ENCODE data around the gene MYL2.

MYL2 gene

DNA sequence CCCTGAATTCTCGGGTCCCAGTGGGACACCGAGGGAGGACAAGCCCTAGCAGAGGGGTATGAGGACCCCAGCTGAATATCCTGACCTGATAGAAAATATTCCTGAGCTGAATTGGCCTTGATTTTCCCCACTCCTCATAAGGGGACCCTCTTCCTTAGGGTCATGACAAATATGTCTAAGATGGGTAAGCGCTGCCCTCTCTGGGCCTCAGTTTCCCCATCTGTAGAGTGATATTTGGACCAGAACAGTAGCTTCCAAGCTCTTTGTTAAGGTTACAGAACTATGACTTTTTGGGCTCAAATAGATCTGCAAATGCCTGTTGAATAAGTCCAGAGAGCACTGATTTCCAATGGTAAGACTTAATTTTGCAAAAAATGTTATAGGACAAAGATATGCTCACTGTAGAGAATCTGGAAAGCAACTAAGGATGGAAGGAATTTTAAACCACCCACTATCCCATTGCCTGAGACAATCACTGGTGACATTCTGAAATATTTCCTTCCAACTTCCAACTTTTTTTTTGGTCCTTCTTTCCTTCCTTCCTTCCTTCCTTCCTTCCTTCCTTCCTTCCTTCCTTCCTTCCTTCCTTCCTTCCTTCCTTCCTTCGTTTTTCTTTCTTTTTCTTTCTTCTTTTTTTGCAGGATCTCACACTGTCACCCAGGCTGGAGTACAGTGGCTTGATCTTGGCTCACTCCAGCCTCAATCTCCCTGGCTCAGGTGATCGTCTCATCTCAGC, 32.0 kb downstream of the MYL2 start:
- no peak for DNase-seq

- no peak for DNase-seq
Observed at GRCh38 chr12:110885152-110885840, 35.1 kb downstream of the MYL2 start.

GRCh38 chr12:110883251-110883650, 37.1 kb downstream of the MYL2 start:
- no peak for DNase-seq

DNA sequence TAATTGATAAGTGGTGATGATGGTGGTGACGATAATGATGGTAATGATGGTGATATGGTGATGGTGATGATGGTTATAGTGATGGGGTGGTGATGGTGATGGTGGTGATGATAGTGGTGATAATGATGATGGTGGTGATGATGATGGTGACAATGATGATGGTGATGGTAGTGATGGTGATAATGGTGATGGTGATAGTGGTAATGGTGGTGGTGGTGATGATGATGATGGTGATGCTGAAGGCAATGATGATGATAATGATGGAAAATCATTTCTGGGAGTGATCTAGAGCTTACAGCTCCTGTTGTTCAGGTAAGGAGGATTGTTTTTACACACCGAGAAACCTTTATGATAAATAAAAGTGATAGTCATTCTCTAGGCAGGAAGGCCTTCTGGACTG, 39.7 kb downstream of the MYL2 start:
- no peak for DNase-seq

DNA sequence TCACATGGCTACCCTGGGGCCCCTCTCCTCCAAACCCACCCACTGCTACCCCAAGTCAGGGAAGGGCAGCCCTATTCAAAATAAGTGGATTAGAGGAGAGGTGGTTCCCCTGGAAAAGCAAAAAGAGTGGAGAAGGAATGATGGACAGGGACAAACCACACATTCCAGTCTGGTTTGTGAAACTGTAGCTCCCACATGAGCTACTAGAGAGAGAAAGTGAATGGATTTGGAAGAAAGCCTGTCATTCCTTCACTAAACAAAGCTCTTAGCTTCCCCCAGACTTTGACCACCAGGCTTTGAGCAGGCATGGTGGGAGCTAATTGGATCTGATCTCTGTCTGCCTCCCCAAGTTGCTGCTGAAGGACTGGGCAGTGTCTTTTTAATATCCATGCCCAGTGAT, 45.6 kb downstream of the MYL2 start:
- DNase-seq: no peak

DNA sequence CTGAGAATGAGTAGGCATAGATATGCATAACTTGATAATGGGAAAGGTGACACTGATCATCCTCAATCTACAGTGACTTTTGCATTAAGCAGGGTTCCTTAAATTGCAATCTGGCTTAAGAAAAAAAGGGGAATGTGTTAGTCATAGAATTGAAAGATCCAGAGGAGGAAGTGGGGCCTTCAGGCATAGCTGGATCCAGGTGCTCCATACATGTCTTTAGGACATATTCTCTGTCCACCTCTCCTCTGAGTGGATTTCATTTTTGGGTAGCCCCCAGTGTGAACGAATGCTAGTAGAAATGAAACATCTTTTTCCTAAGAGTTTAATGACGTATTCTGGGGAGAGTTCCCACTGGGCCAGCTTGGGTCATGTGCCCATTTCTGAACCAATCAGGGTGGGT, 46.0 kb downstream of the MYL2 start:
- DNase-seq: no peak

DNA sequence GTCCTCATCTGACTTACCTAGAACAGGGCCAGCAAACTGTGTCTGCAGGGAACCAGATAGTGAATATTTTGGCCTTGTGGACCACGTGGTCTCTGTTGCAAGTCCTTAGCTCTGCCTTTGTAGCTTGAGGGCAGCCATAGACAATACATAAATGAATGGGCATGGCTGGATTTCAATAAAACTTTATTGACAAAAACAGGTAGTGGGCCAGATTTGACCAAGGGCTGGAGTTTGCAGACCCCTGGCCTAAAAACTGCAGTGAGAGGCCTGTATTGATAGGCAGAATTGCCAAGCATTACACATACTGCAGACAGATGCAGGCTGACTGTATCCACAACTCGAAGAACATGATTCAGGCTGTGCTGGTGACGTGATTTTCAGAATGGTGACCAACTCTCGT, 48.3 kb downstream of the MYL2 start:
- no peak for DNase-seq

GRCh38 chr12:110869803-110870202, 50.6 kb downstream of the MYL2 start:
- no peak for DNase-seq

- DNase-seq: no peak
Observed at GRCh38 chr12:110869026-110869425, 51.4 kb downstream of the MYL2 start.

- DNase-seq: no peak
Observed at GRCh38 chr12:110865521-110865920, 54.9 kb downstream of the MYL2 start.

GRCh38 chr12:110863161-110863560, 57.2 kb downstream of the MYL2 start:
- no peak for DNase-seq

DNA sequence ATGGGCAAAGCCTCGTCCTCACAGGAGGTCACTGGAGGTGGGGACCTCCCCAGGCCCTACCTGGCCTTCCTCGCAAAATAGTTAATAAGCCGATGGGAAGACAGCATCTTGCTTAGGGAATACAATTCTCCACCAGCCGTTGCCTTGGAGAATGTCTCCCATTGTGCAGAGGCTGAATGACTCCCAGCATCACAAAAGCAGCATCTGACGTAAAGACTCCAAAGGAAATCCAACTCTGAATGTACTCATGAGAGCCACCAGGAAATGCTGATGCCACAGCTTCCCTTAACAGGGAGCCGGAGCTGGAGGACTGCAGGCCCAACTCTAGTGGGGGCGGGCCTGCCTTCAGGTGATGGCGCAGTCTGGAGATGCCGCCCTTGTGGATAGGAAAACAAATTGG, 58.0 kb downstream of the MYL2 start:
- DNase-seq: no peak

DNA sequence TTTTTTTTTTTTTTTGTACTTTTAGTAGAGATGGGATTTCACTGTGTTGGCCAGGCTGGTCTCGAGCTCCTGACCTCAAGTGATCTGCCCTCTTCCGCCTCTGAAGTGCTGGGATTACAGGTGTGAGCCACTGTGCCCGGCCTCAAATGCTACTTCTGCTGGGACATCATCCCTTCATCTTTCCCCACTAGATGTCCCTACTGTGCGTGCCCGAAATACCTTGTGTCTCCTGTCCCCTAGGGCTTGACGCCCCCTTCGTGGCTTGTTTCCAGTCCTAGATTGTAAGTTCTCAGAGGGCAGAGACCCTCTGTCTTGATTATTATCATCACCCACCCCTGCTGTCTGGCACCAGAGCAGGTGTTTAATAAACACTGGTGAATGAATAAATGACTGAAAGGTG, 58.6 kb downstream of the MYL2 start:
- DNase-seq: no peak
